Measurements from ENCODE around the gene MAGEA2B.
"Not testable (repeated sequence)": the region's sequence is repeated elsewhere in the genome, so short reads cannot be mapped to it uniquely, and the experiment has no call there.

Gene MAGEA2B

GRCh38 chrX:152713815-152714787 lies at the start of gene MAGEA2B:
MAGEA2B (plus strand) TSS chrX:152714628; CDS start chrX:152717107, 2,479 bp downstream.
- H3K9me3 ChIP-seq; intact Hi-C loops (cut with DNase I; ENCODE audit: low total_unique reads); H3K4me1 ChIP-seq; H3K36me3 ChIP-seq; H3K4me3 ChIP-seq; DNase-seq; H3K27me3 ChIP-seq; H3K27ac ChIP-seq: not testable (repeated sequence)

- TF ChIP-seq CTCF (IDR thresholded peaks at IDR 0.05): no peak
- Histone ChIP-seq H3K9me3 (no peaks in the 10 kb centered on the region), H3K4me3 (no peak overlapping the region), H3K27ac (no peak overlapping the region), H3K36me3 (no peaks in the 10 kb centered on the region), H3K4me1 (no peaks in the 10 kb centered on the region), H3K27me3 (no peaks in the 10 kb centered on the region)
- intact Hi-C loops (cut with DNase I; ENCODE audit: low total_unique reads): no loop called here
- no peak for DNase-seq
Observed at GRCh38 chrX:152674135-152674534, 40.3 kb upstream of the MAGEA2B start.

GRCh38 chrX:152674652-152675051 lies 39.8 kb upstream of the MAGEA2B start:
- intact Hi-C loops (cut with DNase I; ENCODE audit: low total_unique reads); H3K9me3 ChIP-seq; H3K4me3 ChIP-seq; H3K4me1 ChIP-seq; H3K27me3 ChIP-seq; H3K27ac ChIP-seq; DNase-seq; H3K36me3 ChIP-seq: not testable (repeated sequence)

GRCh38 chrX:152681012-152681411 lies 33.4 kb upstream of the MAGEA2B start:
- DNase-seq; intact Hi-C loops (cut with DNase I; ENCODE audit: low total_unique reads): not testable (repeated sequence)

GRCh38 chrX:152697952-152698931 lies 16.2 kb upstream of the MAGEA2B start, which contains the start of gene MAGEA3:
MAGEA3 (plus strand) TSS chrX:152698794; CDS start chrX:152700833, 2,039 bp downstream.
- H3K4me1 ChIP-seq; H3K9me3 ChIP-seq; H3K4me3 ChIP-seq; H3K27me3 ChIP-seq; intact Hi-C loops (cut with DNase I; ENCODE audit: low total_unique reads); H3K36me3 ChIP-seq; DNase-seq; H3K27ac ChIP-seq: not testable (repeated sequence)

More at GRCh38 chrX:152681012-152681411, 33.4 kb upstream of the MAGEA2B start:
- not testable (repeated sequence) for H3K27ac ChIP-seq, H3K27me3 ChIP-seq, H3K4me3 ChIP-seq, H3K4me1 ChIP-seq, H3K36me3 ChIP-seq, H3K9me3 ChIP-seq

GRCh38 chrX:152700390-152700789 lies 14.0 kb upstream of the MAGEA2B start:
- H3K9me3 ChIP-seq; H3K27ac ChIP-seq; H3K36me3 ChIP-seq; H3K4me1 ChIP-seq; H3K27me3 ChIP-seq; intact Hi-C loops (cut with DNase I; ENCODE audit: low total_unique reads); H3K4me3 ChIP-seq: not testable (repeated sequence)
- peak in 1 of 2 donors; percentile 28 for DNase-seq

GRCh38 chrX:152706500-152706899 lies 7.9 kb upstream of the MAGEA2B start:
- H3K27ac ChIP-seq; intact Hi-C loops (cut with DNase I; ENCODE audit: low total_unique reads); DNase-seq; H3K9me3 ChIP-seq; H3K4me3 ChIP-seq; H3K4me1 ChIP-seq; H3K36me3 ChIP-seq; H3K27me3 ChIP-seq: not testable (repeated sequence)

GRCh38 chrX:152709173-152709572 lies 5.3 kb upstream of the MAGEA2B start, which contains the start of gene CSAG2:
CSAG2 (minus strand) TSS chrX:152709273; CDS start chrX:152709112, 161 bp downstream.
- DNase-seq; H3K9me3 ChIP-seq; H3K27ac ChIP-seq; H3K36me3 ChIP-seq; H3K4me1 ChIP-seq; H3K27me3 ChIP-seq; intact Hi-C loops (cut with DNase I; ENCODE audit: low total_unique reads); H3K4me3 ChIP-seq: not testable (repeated sequence)

- H3K27ac ChIP-seq; DNase-seq; H3K27me3 ChIP-seq; H3K9me3 ChIP-seq; intact Hi-C loops (cut with DNase I; ENCODE audit: low total_unique reads); H3K36me3 ChIP-seq; H3K4me3 ChIP-seq; H3K4me1 ChIP-seq: not testable (repeated sequence)
Observed at GRCh38 chrX:152713195-152713594, 1.2 kb upstream of the MAGEA2B start.

Data from tibial artery (tissue), 4 donors.